Posterior cingulate gyrus (tissue), 11 donors: Measurements from ENCODE around the gene PTGIR.

Experiments used
- DNase-seq, 10 donors: peaks; one replicate each; pipeline versions ENCODE4 v3.0.0 to v3.0.0-alpha.2; 2020 to 2021; ENCODE audit warnings: mixed read lengths in 3 of 10
- intact Hi-C: fragments of 100-400 bp; cut with DNase I; formaldehyde crosslinking; loops from one replicate; pipeline ENCODE4 v1.15.1; 2023

PTGIR gene

DNA sequence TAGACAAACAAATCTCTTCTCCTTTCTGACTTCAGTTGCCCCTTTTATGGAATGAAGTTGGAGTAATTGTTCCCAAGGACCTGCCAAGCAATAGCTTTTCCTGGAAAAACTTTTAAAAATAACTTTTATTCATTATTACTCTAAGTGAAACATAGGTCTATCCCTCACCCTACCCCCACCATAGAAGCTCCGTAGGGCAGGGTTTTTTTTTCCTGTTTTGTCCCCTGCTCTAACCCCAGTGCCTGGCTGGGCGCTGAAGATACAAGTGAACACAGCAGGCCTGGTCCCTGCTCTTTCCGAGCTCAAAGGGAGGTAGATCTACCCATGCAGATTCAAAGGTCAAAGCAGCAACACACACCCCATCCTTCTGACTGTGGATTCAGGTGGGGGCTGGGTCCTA is 19.8 kb upstream of the PTGIR start:
- intact Hi-C loops = no loop called here
- DNase-seq = no peak

- DNase-seq = no peak
- intact Hi-C loops = no loop called here
Measured at GRCh38 chr19:46640656-46641055, 15.8 kb upstream of the PTGIR start.

DNA sequence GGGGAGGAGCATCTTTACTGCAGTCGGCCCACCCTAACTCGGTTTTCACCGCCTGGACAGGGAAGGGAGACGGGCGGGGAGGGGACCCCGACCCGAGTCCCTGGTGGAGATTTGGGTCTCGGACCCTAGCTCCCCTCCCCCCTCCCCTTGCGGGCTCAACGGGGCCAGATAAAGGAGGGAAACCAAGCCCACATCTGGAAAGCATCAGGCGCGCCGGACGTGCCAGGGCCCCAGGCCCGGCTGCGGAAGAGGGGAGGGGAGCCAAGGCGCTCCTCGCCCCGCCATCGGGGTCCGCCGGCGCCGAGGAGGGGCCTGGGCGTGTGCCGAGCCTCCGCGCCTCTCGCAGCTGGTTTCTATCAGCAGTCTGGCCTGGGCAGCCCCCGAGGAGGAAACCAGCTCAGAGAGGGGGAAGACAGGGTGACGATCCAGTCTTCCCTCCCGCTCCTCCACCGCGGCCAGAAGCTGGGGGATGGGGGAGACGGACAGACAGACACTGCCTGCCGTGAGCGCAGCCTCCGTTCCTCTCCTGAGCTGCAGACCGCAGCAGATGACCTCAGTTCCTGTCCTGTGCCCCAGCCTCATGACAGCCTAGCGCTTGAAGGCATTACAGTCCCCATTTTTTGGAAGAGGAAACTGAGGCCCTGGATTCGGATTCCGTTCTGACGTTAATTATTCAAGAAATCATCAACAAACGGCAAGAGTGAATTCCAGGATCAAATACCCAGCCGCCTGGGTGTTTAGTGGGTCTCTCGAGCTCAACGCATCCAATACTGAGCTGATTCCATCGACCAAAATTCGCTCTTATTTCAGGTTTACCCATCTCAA is 14.7 kb upstream of the PTGIR start:
- intact Hi-C loops = no loop called here
- DNase-seq = peak in 2 of 10 donors; percentile 25 to 55

DNA sequence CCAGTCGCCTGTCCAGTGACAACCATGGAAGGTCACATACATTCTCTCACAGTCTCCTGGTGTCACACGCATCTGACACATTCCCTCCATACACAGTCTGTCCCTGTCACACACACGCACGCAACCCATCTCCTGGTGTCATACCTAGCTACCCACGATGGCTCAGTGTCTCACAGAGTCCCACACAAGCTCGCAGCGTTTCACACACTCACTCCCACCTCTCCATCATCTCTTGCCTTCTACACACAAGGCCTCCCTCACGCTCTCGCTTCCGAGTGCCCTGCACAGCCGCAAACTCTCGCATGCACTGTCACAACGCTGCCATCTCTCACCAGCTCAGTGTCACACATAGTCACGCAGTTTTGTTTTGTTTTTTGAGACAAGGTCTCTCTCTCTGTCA is 12.3 kb upstream of the PTGIR start:
- intact Hi-C loops = no loop called here
- peak in 2 of 10 donors; percentile 27 to 63 for DNase-seq

DNA sequence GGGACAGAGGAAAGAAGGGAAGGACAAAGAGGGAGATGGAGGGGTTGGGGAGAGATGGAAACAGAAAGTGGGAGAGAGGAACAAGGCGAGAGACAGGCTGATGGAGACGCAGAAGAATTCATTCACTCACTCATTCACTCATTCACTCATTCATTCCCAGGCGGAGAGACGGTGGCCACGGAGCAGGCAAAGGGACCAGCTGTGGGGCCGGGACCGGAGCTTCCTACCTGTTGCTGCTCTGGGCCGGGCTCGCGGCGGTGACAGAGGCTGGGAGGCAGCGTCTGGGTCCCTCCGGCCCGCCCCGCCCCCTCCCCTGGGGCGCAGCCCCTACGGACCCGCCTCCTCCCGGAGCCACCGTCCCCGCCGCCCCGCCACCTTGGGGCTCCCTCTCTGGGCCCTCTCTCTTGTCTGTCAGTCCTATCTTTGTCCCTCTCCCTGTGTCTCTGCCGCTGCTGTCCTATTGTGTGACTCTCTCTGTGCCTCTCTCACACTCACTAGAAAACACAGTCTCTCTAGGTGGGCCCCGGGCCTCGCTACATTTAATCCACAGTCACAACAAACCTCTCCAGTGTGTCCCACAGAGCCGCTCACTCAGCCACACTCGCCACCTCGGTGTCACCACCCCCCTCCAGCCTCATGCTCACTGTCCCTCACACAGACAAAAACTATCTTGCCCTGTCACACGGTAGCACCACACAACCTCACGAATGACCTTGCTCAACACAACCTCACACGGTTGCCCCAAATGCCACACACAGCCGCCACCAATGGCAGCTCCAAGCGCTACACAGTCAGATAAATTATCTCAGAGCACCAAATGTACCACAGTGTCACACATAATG is 11.3 kb upstream of the PTGIR start, which contains the start of gene GNG8:
Gene GNG8 (minus strand): TSS at position 283 of the 842 bp plus-strand sequence. CDS start 1,520 bp downstream, outside the sequence.
- peak in 2 of 10 donors; percentile 29 to 82 for DNase-seq
- intact Hi-C loops = no loop called here

- DNase-seq = no peak
- intact Hi-C loops = no loop called here
Measured at GRCh38 chr19:46634656-46635218, 9.8 kb upstream of the PTGIR start.

GRCh38 chr19:46634045-46634655 is 9.3 kb upstream of the PTGIR start:
- intact Hi-C loops = no loop called here
- peak in 9 of 10 donors; percentile 44 to 95 (median 72) for DNase-seq

DNA sequence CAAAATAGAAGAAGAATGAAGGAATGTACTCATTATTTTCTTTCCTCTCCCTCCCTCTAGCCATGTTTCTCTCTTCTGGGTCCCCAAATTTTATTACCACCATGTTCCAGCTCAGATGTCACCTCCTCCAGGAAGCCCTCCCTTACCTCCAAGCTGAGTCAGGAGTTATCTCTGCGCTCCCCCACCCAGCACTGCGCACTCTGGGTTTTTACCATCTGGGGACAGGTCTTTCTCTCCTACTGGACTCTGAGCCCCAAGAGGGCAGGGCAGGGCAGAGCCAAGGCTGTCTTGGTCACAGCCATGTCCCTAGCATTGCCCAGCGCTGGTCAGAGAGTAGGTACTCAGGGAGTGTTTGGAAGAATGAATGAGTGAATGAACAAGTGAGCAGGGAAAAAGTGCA is 8.2 kb upstream of the PTGIR start:
- intact Hi-C loops = no loop called here

GRCh38 chr19:46631481-46631880 is 6.6 kb upstream of the PTGIR start:
- intact Hi-C loops = no loop called here

More for the DNA sequence above, 8.2 kb upstream of the PTGIR start:
- peak in 1 of 10 donors; percentile 52 for DNase-seq

GRCh38 chr19:46630586-46631205 is 5.8 kb upstream of the PTGIR start:
- intact Hi-C loops = no loop called here
- peak in 1 of 10 donors; percentile 19 for DNase-seq

More at GRCh38 chr19:46631481-46631880, 6.6 kb upstream of the PTGIR start:
- no peak for DNase-seq

DNA sequence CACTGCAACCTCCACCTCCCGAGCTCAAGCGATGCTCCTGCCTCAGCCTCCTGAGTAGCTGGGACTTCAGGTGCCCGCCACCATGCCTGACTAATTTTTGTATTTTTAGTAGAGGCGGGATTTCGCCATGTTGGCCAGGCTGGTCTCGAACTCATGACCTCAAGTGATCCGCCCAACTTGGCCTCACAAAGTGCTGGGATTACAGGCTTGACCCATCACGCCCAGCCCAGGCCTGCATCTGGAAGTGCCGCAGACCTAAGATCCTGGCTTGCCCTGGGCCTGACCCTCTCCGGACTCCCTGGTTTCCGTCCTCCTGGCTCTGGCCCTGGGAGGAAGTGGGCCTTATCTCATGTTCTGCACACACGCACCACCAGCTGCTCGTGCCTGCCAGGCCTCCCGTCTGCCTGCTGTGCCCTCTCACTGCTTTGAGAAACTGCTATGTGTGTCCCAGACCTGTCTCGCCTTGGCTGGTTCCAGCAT is 4.7 kb upstream of the PTGIR start:
- intact Hi-C loops = loop anchor here (5.0 kb wide), 1 partner anchor 38 kb away; no protein-coding TSS in a partner anchor

DNA sequence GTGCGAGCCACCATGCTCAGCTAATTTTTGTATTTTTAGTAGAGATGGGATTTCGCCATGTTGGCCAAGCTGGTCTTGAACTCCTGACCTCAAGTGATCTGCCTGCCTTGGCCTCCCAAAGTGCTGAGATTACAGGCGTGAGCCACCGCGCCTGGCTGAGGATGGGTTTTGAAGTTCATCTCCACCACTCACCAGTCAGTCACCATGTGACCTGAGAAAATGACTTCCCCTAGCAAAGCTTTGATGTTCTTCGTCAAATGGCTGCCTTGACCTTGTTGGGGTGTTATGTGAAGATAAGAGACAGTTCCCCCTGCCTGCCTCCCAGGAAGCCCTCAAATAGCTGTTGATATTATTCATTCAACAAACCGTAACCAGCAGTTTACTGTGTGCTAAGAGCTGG is 4.1 kb upstream of the PTGIR start:
- intact Hi-C loops = loop anchor here (5.0 kb wide), 1 partner anchor 38 kb away; no protein-coding TSS in a partner anchor
- DNase-seq = peak in 1 of 10 donors; percentile 10

More for the DNA sequence above, 4.7 kb upstream of the PTGIR start:
- DNase-seq = no peak

DNA sequence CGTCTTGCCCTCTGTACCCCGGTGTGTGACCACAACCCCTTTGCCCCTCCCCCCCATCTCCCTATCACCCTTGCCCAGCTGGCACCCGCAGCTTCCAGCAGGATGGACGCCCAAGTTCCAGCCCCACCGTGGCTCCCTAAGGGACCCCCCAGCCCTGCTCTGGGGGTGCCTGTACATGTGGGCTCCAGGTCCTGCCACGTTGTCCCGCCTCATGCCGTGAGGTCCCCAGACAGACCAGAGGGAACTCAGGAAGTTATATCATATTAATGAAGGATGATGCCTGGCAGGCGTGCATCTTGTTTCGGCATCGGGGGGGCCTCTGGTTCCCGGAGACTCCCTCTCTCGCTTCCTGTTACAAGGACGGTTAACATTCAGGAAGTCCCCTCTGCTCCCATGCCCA is 1.6 kb upstream of the PTGIR start:
- DNase-seq = peak in 1 of 10 donors; percentile 41
- intact Hi-C loops = loop anchor here (5.0 kb wide), 1 partner anchor 41 kb away; no protein-coding TSS in a partner anchor

- intact Hi-C loops = loop anchor here (5.0 kb wide), 1 partner anchor 42 kb away; no protein-coding TSS in a partner anchor
- no peak for DNase-seq
Measured at GRCh38 chr19:46625731-46626130, 842 bp upstream of the PTGIR start.

DNA sequence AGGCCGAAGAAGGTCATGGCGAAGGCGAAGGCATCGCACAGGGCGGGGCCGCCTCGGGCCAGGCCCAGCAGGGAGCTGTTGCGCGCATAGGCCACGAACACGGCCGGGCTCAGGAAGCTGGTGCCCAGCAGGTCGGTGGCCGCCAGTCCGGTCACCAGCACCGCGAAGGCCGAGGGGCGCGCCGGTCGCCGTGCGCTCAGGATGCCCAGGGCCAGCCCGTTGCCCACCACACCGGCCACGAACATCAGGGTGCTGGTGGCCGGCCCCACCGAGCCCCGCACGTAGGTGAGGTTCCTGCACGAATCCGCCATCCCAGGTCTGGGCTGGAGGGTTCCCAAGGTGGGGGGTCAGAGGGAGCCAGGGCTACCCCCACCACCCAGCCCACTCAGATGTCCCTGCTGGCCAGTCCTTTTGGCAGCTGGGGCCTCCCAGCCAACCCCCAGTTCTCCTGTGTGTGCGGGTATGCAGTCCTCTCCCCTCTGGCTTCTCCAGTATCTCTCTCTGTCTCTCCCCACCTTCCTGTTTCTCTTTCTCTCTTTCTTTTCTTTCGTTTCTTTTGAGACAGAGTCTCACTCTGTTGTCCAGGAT is 880 bp downstream of the PTGIR start:
- intact Hi-C loops = no loop called here
- peak in 1 of 10 donors; percentile 71 for DNase-seq

DNA sequence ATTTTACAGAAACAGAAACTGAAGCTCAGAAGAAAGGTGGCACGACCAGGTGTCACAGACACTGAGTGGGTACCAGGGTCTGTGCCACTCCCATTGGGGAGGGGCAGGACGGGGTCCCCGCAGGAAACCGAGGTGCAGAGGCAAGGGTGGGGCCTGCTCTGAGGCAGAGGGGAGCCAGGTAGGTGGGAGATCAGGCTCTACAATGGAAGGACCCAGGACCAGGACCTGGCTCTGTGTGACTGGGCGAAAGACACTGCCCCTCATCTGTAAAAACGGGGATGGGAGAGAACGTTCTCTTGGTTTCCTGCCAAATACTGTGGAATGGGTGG is 2.8 kb downstream of the PTGIR start:
- DNase-seq = peak in 2 of 10 donors; percentile 33 to 55

GRCh38 chr19:46621191-46622117 is 3.4 kb downstream of the PTGIR start:
- DNase-seq = peak in 2 of 10 donors; percentile 59 to 77
- intact Hi-C loops = no loop called here

More for the DNA sequence above, 2.8 kb downstream of the PTGIR start:
- intact Hi-C loops = no loop called here

- peak in 1 of 10 donors; percentile 22 for DNase-seq
- intact Hi-C loops = no loop called here
Measured at GRCh38 chr19:46620716-46621115, 4.2 kb downstream of the PTGIR start.
